HG03139 (cell line): ENCODE measurements around the gene CYTL1.
"Not testable (repeated sequence)": the region's sequence is repeated elsewhere in the genome, so short reads cannot be mapped to it uniquely, and the experiment has no call there.

Experiments
- ATAC-seq: cut with Tn5 transposase; IDR thresholded peaks from one replicate; pipeline ENCODE4 v1.9.1; 2021; ENCODE audit not compliant: unreplicated experiment

CYTL1 gene

GRCh38 chr4:5003372-5003857 is 15.8 kb downstream of the CYTL1 start:
- no peak for ATAC-seq

GRCh38 chr4:5001641-5002040 is 17.6 kb downstream of the CYTL1 start:
- ATAC-seq, result not testable (repeated sequence)

GRCh38 chr4:4996935-4997334 is 22.3 kb downstream of the CYTL1 start:
- ATAC-seq, result not testable (repeated sequence)

- no peak for ATAC-seq
These were observed 23.4 kb downstream of the CYTL1 start for GRCh38 chr4:4995908-4996265.

GRCh38 chr4:4995103-4995907 is 24.0 kb downstream of the CYTL1 start:
- ATAC-seq, result no peak

- ATAC-seq, result no peak
These were observed 24.8 kb downstream of the CYTL1 start for GRCh38 chr4:4994312-4995097.

GRCh38 chr4:4992833-4993232 is 26.4 kb downstream of the CYTL1 start:
- ATAC-seq, result no peak

- ATAC-seq, result no peak
These were observed 27.6 kb downstream of the CYTL1 start for GRCh38 chr4:4991541-4992099.

GRCh38 chr4:4990857-4991540 is 28.3 kb downstream of the CYTL1 start:
- no peak for ATAC-seq

- ATAC-seq, result no peak
These were observed 28.9 kb downstream of the CYTL1 start for GRCh38 chr4:4990329-4990728.

- ATAC-seq, result no peak
These were observed 30.1 kb downstream of the CYTL1 start for GRCh38 chr4:4989083-4989622.

GRCh38 chr4:4987656-4988055 is 31.6 kb downstream of the CYTL1 start:
- ATAC-seq, result no peak

- no peak for ATAC-seq
These were observed 32.4 kb downstream of the CYTL1 start for GRCh38 chr4:4986841-4987240.

GRCh38 chr4:4985844-4986243 is 33.4 kb downstream of the CYTL1 start:
- ATAC-seq, result no peak

- no peak for ATAC-seq
These were observed 34.2 kb downstream of the CYTL1 start for GRCh38 chr4:4985036-4985435.

GRCh38 chr4:4984186-4984585 is 35.1 kb downstream of the CYTL1 start:
- no peak for ATAC-seq

GRCh38 chr4:4981827-4982226 is 37.4 kb downstream of the CYTL1 start:
- ATAC-seq, result no peak

GRCh38 chr4:4981427-4981826 is 37.8 kb downstream of the CYTL1 start:
- no peak for ATAC-seq

GRCh38 chr4:4980621-4981230 is 38.5 kb downstream of the CYTL1 start:
- ATAC-seq, result no peak

GRCh38 chr4:4979971-4980370 is 39.3 kb downstream of the CYTL1 start:
- no peak for ATAC-seq

- no peak for ATAC-seq
These were observed 44.5 kb downstream of the CYTL1 start for GRCh38 chr4:4974727-4975126.
